Activated CD4-positive, alpha-beta memory T cell treated with anti-CD3 and anti-CD28 coated beads for 36 hours (primary cell): ENCODE measurements around the gene TMEM238L. TPM values are rescaled to one million over a fixed set of nuclear protein-coding genes. Genes with fewer than 3 reads are reported as not detected.

Experiments
- CTCF ChIA-PET: fragments of 350-600 bp; sonication (Branson Sonifier 250); formaldehyde crosslinking; loops from one replicate; lab custom pipeline; 2021; ENCODE audit warnings: antibody characterized with exemption, inconsistent platforms; lab: Charles Lee
- POLR2A ChIA-PET: fragments of 350-600 bp; sonication (Branson Sonifier 250); formaldehyde crosslinking; loops from one replicate; lab custom pipeline; 2021; ENCODE audit warnings: antibody characterized with exemption; lab: Charles Lee
- DNase-seq: peaks from one replicate; pipeline ENCODE4 v3.0.0-alpha.2; 2020
- H3K27ac Mint-ChIP-seq: one replicate; pipeline ENCODE4 v1.8.0; 2021; ENCODE audit warnings: mixed read lengths
- H3K27me3 Mint-ChIP-seq: one replicate; pipeline ENCODE4 v1.8.0; 2021; ENCODE audit warnings: mixed read lengths
- H3K36me3 Mint-ChIP-seq: one replicate; pipeline ENCODE4 v1.8.0; 2021; ENCODE audit warnings: mixed read lengths
- H3K4me1 Mint-ChIP-seq: one replicate; pipeline ENCODE4 v1.8.0; 2021; ENCODE audit warnings: low read depth, mixed read lengths
- H3K4me3 Mint-ChIP-seq: one replicate; pipeline ENCODE4 v1.8.0; 2021; ENCODE audit warnings: mild to moderate bottlenecking, mixed read lengths
- H3K9me3 Mint-ChIP-seq: one replicate; pipeline ENCODE4 v1.8.0; 2021; ENCODE audit warnings: mixed read lengths
- intact Hi-C: fragments of 100-400 bp; cut with micrococcal nuclease; formaldehyde crosslinking; loops from one replicate; pipeline ENCODE4 v1.15.1; 2023
- total RNA-seq, 2 experiments: library from RNA; stranded (reverse); gene quantifications; one replicate each; pipeline ENCODE4 v1.2.3, GENCODE V29; 2021

The TMEM238L gene
- total RNA-seq, 2 experiments from 2014 or later: not detected

DNA sequence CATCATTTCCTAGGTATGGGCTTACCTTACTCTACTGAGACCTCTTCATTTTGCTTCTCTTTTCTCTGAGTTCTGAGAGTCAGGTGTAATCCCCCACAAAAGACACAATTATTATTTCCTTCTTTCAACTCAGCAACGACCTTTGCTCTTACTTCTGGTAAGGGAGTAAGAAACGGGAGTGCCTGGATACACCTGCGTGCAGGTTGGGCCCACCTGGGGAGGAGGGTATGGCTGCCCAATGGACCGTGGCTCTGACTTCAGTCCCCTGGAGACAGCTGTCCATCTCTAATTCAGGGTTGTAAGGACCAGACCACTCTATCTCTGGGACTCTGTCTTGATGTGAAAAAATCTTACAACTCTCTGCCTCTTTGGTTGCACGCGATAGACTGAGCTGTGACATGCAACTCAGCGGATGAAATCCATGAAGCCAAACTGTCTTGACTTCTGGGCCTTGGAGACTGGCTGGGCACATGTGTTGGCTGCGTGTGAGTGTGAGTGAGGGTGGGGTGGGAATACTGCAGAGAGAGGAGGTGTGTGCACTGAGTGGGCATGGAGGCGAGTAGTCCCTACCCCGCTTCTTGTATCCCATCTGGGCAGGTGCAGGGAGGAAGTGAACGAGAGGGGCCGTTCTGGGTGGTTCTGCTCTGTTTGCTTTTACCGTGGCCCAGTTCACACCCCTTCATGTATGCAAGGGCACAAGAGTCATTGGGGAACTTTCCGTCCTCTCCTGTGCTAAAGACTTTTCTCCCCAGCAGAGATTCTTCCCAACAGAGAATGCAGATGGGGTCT, 1.2 kb downstream of the TMEM238L start:
- Mint-ChIP-seq H3K36me3 (no peaks in the 10 kb centered on the region), H3K4me1 (no peaks in the 10 kb centered on the region), H3K4me3 (no peak overlapping the region), H3K9me3 (no peaks in the 10 kb centered on the region), H3K27ac (no peak overlapping the region), H3K27me3 (no peaks in the 10 kb centered on the region)
- ChIA-PET POLR2A (no interaction called here), CTCF (no interaction called here)
- intact Hi-C loops: no loop called here
- no peak for DNase-seq

GRCh38 chr17:10799407-10799806, 4.5 kb downstream of the TMEM238L start:
- Mint-ChIP-seq H3K36me3 (no peaks in the 10 kb centered on the region), H3K9me3 (no peaks in the 10 kb centered on the region), H3K4me3 (no peak overlapping the region), H3K27me3 (no peaks in the 10 kb centered on the region), H3K4me1 (no peaks in the 10 kb centered on the region), H3K27ac (no peak overlapping the region)
- intact Hi-C loops: no loop called here
- ChIA-PET POLR2A (no interaction called here), CTCF (interaction anchor here (0.8 kb wide), 1 partner anchor 26 kb away, joined by 3 read pairs; no protein-coding TSS in a partner anchor)
- no peak for DNase-seq

- CTCF ChIA-PET: interaction anchor here (0.8 kb wide), 1 partner anchor 26 kb away, joined by 3 read pairs; no protein-coding TSS in a partner anchor
- no peak for DNase-seq
- Mint-ChIP-seq H3K27ac (no peak overlapping the region), H3K27me3 (no peaks in the 10 kb centered on the region), H3K4me3 (no peak overlapping the region), H3K4me1 (no peaks in the 10 kb centered on the region), H3K36me3 (no peaks in the 10 kb centered on the region), H3K9me3 (no peaks in the 10 kb centered on the region)
- intact Hi-C loops: no loop called here
- POLR2A ChIA-PET: no interaction called here
Measured at GRCh38 chr17:10798910-10799309, 5.0 kb downstream of the TMEM238L start.

- POLR2A ChIA-PET: no interaction called here
- H3K27me3 Mint-ChIP-seq: no peaks in the 10 kb centered on the region
- H3K4me1 Mint-ChIP-seq: no peaks in the 10 kb centered on the region
- no peaks in the 10 kb centered on the region for H3K36me3 Mint-ChIP-seq
- H3K9me3 Mint-ChIP-seq: no peaks in the 10 kb centered on the region
- CTCF ChIA-PET: no interaction called here
- DNase-seq: no peak
- H3K27ac Mint-ChIP-seq: no peak overlapping the region
- intact Hi-C loops: no loop called here
- H3K4me3 Mint-ChIP-seq: no peak overlapping the region
Measured at GRCh38 chr17:10798332-10798749, 5.6 kb downstream of the TMEM238L start.

DNA sequence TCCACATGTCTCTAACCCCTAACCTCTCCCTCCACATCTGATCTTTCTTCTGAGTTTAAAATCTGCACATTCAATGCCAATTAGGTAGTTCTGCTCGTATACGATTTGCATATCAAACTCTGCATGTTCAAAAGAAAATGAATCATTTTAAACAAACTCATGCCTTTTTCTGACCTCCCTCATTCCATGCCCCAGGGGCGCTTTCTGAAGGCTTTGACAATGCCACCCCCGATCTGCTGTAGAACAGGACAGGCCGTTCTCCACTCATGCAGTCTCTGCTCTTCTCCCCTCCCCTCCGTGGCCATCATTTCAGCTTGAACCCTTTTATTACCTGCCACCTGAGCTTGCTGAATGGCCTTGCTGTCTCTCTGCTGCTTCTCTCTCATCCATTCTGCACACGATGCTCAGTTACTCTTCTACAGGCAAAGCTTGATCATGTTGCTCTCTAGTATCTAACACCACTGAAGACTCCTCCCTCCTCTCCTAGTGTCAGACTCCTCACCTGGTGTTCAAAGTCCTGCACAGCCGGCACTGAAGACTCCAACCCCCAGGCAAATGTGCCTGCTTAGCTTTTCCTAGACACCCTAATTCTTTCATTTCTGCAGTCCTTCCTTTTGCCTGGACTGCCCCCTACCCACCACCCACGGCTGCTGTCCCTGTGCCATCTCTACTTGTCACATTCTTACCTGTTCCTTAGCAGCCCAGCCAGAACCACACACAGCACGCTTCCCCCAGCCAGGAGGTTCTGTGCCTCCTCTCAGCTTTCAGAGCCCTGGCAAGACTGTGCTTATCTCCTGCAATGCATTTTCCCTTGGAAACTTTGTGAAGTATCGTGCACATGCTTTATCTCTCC, 6.2 kb downstream of the TMEM238L start:
- H3K4me1 Mint-ChIP-seq: no peaks in the 10 kb centered on the region
- DNase-seq: no peak
- CTCF ChIA-PET: no interaction called here
- no peaks in the 10 kb centered on the region for H3K36me3 Mint-ChIP-seq
- POLR2A ChIA-PET: no interaction called here
- H3K4me3 Mint-ChIP-seq: no peak overlapping the region
- H3K9me3 Mint-ChIP-seq: no peaks in the 10 kb centered on the region
- no peak overlapping the region for H3K27ac Mint-ChIP-seq
- intact Hi-C loops: no loop called here
- no peaks in the 10 kb centered on the region for H3K27me3 Mint-ChIP-seq

GRCh38 chr17:10793816-10794215, 10.1 kb downstream of the TMEM238L start:
- H3K36me3 Mint-ChIP-seq: no peaks in the 10 kb centered on the region
- DNase-seq: no peak
- no peak overlapping the region for H3K4me3 Mint-ChIP-seq
- intact Hi-C loops: no loop called here
- no peaks in the 10 kb centered on the region for H3K4me1 Mint-ChIP-seq
- no peaks in the 10 kb centered on the region for H3K27me3 Mint-ChIP-seq
- no peak overlapping the region for H3K27ac Mint-ChIP-seq
- ChIA-PET CTCF (interaction anchor here (1.0 kb wide), 1 partner anchor 57 kb away, joined by 3 read pairs; no protein-coding TSS in a partner anchor), POLR2A (no interaction called here)
- no peaks in the 10 kb centered on the region for H3K9me3 Mint-ChIP-seq

- Mint-ChIP-seq H3K27me3 (no peaks in the 10 kb centered on the region), H3K9me3 (no peaks in the 10 kb centered on the region), H3K4me3 (no peak overlapping the region), H3K36me3 (no peaks in the 10 kb centered on the region), H3K4me1 (no peaks in the 10 kb centered on the region), H3K27ac (no peak overlapping the region)
- intact Hi-C loops: no loop called here
- CTCF ChIA-PET: no interaction called here
- no peak for DNase-seq
- POLR2A ChIA-PET: no interaction called here
Measured at GRCh38 chr17:10793256-10793655, 10.6 kb downstream of the TMEM238L start.

GRCh38 chr17:10792151-10792550, 11.7 kb downstream of the TMEM238L start:
- peak; percentile 11 for DNase-seq

DNA sequence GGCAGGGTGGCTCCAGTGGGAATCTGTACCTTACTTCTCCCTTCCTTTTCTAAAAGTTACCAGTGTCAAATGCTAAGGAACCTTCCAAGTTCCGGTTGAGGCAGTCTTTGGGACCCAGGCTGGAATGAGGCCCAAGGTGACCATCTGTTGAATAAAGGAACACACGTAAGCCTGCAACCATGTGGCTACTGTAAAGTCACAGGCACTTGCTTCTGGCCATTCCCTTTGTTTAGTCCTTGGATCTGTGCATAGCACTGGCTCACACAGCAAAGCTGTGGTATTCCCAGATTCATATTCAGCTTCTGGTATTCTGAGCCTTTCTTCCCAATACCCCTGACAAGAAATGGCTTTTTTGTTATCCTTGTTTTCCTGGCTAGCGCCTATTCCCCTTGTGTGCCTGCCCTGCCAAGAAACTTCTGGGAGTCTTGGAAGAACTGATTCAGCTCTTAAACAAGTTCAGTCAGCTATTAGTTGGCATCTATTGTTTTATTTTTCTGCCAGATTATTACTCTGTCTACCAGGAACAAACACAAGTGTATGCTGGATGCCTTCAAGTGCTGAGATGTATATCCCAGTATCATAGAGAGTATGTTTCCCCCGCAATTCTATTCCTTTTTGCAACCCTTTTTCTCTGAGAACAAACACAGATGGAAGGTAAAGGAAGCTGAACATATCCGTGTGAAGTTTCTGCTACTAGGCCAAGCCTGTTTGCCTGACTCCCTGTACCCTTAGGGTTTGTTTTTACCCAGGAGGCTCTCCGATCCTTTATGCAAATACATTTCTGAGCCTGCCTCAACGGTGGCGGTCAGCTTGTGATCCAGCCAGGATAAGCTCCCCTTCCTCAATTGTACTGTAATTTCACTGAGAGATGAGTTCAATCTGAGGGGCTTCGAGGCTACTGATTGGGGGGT, 13.2 kb downstream of the TMEM238L start:
- Mint-ChIP-seq H3K9me3 (no peaks in the 10 kb centered on the region), H3K4me3 (no peak overlapping the region), H3K27me3 (peaks cover 5% of the 10 kb centered on the region), H3K36me3 (no peaks in the 10 kb centered on the region), H3K27ac (no peak overlapping the region), H3K4me1 (no peaks in the 10 kb centered on the region)
- CTCF ChIA-PET: interaction anchor here (1.3 kb wide), 1 partner anchor 18 kb away, joined by 5 read pairs; no protein-coding TSS in a partner anchor
- POLR2A ChIA-PET: no interaction called here
- DNase-seq: no peak
- intact Hi-C loops: no loop called here

More at GRCh38 chr17:10792151-10792550, 11.7 kb downstream of the TMEM238L start:
- no peaks in the 10 kb centered on the region for H3K36me3 Mint-ChIP-seq
- ChIA-PET CTCF (no interaction called here), POLR2A (no interaction called here)
- peaks cover 2% of the 10 kb centered on the region for H3K27me3 Mint-ChIP-seq
- intact Hi-C loops: no loop called here
- no peaks in the 10 kb centered on the region for H3K9me3 Mint-ChIP-seq
- no peak overlapping the region for H3K4me3 Mint-ChIP-seq
- no peak overlapping the region for H3K27ac Mint-ChIP-seq
- no peaks in the 10 kb centered on the region for H3K4me1 Mint-ChIP-seq

- ChIA-PET POLR2A (no interaction called here), CTCF (no interaction called here)
- H3K4me3 Mint-ChIP-seq: no peak overlapping the region
- no peak for DNase-seq
- no peaks in the 10 kb centered on the region for H3K9me3 Mint-ChIP-seq
- no peaks in the 10 kb centered on the region for H3K36me3 Mint-ChIP-seq
- no peaks in the 10 kb centered on the region for H3K4me1 Mint-ChIP-seq
- peaks cover 7% of the 10 kb centered on the region for H3K27me3 Mint-ChIP-seq
- no peak overlapping the region for H3K27ac Mint-ChIP-seq
- intact Hi-C loops: no loop called here
Measured at GRCh38 chr17:10789694-10790271, 14.1 kb downstream of the TMEM238L start.

DNA sequence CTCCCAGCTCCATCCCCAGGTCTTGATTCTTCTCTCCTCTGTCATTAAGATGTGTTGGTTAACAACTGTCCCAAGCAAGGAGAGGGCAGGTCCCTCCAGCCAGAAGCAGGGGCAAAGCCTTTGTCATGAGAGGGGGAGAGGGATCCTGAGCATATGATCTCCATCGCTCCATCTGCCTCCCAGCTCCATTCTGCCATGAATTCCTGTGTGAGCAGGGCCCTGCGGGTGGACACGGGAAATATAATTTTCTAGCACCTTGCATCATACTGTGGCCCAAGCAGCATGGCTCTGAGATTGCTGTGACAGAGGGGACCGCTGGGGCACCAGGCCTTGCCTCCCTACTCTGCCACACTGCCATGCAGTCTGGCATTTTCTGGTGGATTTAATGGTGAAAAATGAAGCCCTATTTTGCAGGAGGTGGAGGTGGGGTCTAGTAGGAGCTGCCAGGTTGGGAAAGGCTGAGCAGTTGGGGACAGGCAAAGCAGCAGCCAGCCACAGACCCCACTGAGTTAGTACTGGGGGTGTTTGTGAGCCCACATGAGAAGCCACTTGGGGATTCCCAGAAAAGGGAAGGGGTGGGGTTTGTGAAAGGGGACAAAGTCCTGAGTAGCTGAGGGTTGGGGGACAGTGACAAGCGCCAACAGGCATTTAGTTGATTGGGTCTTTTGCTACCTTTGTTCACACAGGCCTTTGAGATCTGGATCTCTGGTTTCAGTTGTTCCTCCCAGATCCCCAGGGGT, 16.4 kb downstream of the TMEM238L start:
- no peak for DNase-seq
- Mint-ChIP-seq H3K4me3 (no peak overlapping the region), H3K4me1 (no peaks in the 10 kb centered on the region), H3K27me3 (peaks cover 13% of the 10 kb centered on the region), H3K9me3 (peaks cover 11% of the 10 kb centered on the region), H3K36me3 (peaks cover 3% of the 10 kb centered on the region), H3K27ac (no peak overlapping the region)
- intact Hi-C loops: no loop called here
- CTCF ChIA-PET: interaction anchor here (1.0 kb wide), 1 partner anchor 170 kb away, joined by 4 read pairs; no protein-coding TSS in a partner anchor
- POLR2A ChIA-PET: no interaction called here
